Liver (tissue), 9 donors: ENCODE measurements around the gene CRADD. TPM values are rescaled to one million over a fixed set of nuclear protein-coding genes. Genes with fewer than 3 reads are reported as not detected.

ENCODE experiments used
- DNase-seq: peaks from one replicate; pipeline ENCODE4 v3.0.0-alpha.2; 2017; ENCODE audit warnings: low spot score
- H3K27ac ChIP-seq, 2 donors: one replicate each; pipeline ENCODE4 v1.7.0; 2013; ENCODE audit warnings: inconsistent platforms in 2 of 2, low read length in 2 of 2, control low read depth in 1 of 2, low read depth in 1 of 2, mild to moderate bottlenecking in 1 of 2
- H3K27me3 ChIP-seq, 4 donors: one replicate each; pipeline versions ENCODE4 v1.6.1 to v1.7.0; 2013; ENCODE audit warnings: low read length in 3 of 4, inconsistent platforms in 1 of 4, mild to moderate bottlenecking in 1 of 4, moderate library complexity in 1 of 4; ENCODE audit not compliant: control insufficient read depth in 4 of 4, insufficient read depth in 4 of 4
- H3K36me3 ChIP-seq, 4 donors: one replicate each; pipeline versions ENCODE4 v1.6.1 to v1.7.0; 2013; ENCODE audit warnings: low read length in 3 of 4, mild to moderate bottlenecking in 3 of 4, low read depth in 1 of 4, moderate library complexity in 1 of 4; ENCODE audit not compliant: control insufficient read depth in 4 of 4, insufficient read depth in 3 of 4
- H3K4me1 ChIP-seq, 4 donors: one replicate each; pipeline versions ENCODE4 v1.6.1 to v1.7.0; 2013; ENCODE audit warnings: low read length in 3 of 4, mild to moderate bottlenecking in 3 of 4, moderate library complexity in 1 of 4; ENCODE audit not compliant: control insufficient read depth in 4 of 4, insufficient read depth in 4 of 4
- H3K4me3 ChIP-seq, 3 donors: one replicate each; pipeline versions ENCODE4 v1.6.1 to v1.7.0; 2013; ENCODE audit warnings: low read length in 3 of 3, control low read depth in 1 of 3, low read depth in 1 of 3, mild to moderate bottlenecking in 1 of 3
- H3K9ac ChIP-seq, 2 donors: one replicate each; pipeline ENCODE4 v1.7.0; 2013; ENCODE audit warnings: low read length in 2 of 2, mild to moderate bottlenecking in 2 of 2, moderate library complexity in 2 of 2, control low read depth in 1 of 2, low read depth in 1 of 2
- H3K9me3 ChIP-seq, 4 donors: one replicate each; pipeline versions ENCODE4 v1.6.1 to v1.7.0; 2013; ENCODE audit warnings: low read length in 3 of 4; ENCODE audit not compliant: control insufficient read depth in 4 of 4
- EGR1 ChIP-seq, 2 donors: IDR thresholded peaks; 2 replicates each; pipeline ENCODE4 v1.6.1; 2016 to 2018; ENCODE audit warnings: antibody characterized with exemption in 2 of 2, low read depth in 2 of 2
- FOXA1 ChIP-seq: IDR thresholded peaks from 2 replicates; pipeline ENCODE4 v1.6.1; 2016; ENCODE audit warnings: antibody characterized with exemption
- FOXA2 ChIP-seq: IDR thresholded peaks from 2 replicates; pipeline ENCODE4 v1.6.1; 2016; ENCODE audit warnings: antibody characterized with exemption
- GABPA ChIP-seq, 2 donors: IDR thresholded peaks in 1 of 2; conservative IDR thresholded peaks in 1 of 2; 2 replicates each; pipeline ENCODE4 v1.6.1; 2016; ENCODE audit warnings: antibody characterized with exemption in 2 of 2, mild to moderate bottlenecking in 1 of 2, moderate library complexity in 1 of 2
- HNF4A ChIP-seq, 2 donors: conservative IDR thresholded peaks; 2 replicates each; pipeline ENCODE4 v1.6.1; 2016; ENCODE audit warnings: antibody characterized with exemption in 2 of 2, mild to moderate bottlenecking in 2 of 2
- JUND ChIP-seq, 2 donors: IDR thresholded peaks; 2 replicates each; pipeline ENCODE4 v1.6.1; 2016; ENCODE audit warnings: antibody characterized with exemption in 2 of 2
- RAD21 ChIP-seq, 2 donors: IDR thresholded peaks; 2 replicates each; pipeline ENCODE4 v1.6.1; 2016; ENCODE audit warnings: antibody characterized with exemption in 2 of 2, mild to moderate bottlenecking in 2 of 2
- SP1 ChIP-seq: IDR thresholded peaks from 2 replicates; pipeline ENCODE4 v1.6.1; 2018; ENCODE audit warnings: antibody characterized with exemption, mild to moderate bottlenecking
- TAF1 ChIP-seq: conservative IDR thresholded peaks from 2 replicates; pipeline ENCODE4 v1.6.1; 2016; ENCODE audit warnings: antibody characterized with exemption, mild to moderate bottlenecking
- YY1 ChIP-seq: IDR thresholded peaks from 2 replicates; pipeline ENCODE4 v1.6.1; 2016; ENCODE audit warnings: antibody characterized with exemption, mild to moderate bottlenecking
- WGBS: extraction: QIAGEN DNeasy Blood & Tissue Kit; methylation state at CpG from one replicate; pipeline ENCODE4 v1.1.7; 2013; 5-methylcytosine and 5-hydroxymethylcytosine counted together
- polyA plus RNA-seq, 2 donors: library from polyadenylated mRNA; stranded (reverse) in 1 of 2; unstranded in 1 of 2; fragments of 200-250 nt in 1 of 2; fragments of >200 nt in 1 of 2; fragmentation: Nextera tagmentation in 1 of 2; extraction: Ambion mirVana in 1 of 2; gene quantifications; one replicate each; pipeline versions ENCODE4 v1.2.1 to v1.2.3, GENCODE V29; 2013 to 2015
- total RNA-seq, 2 donors: library from RNA; depleted of rRNA; stranded (reverse); fragments of >200 nt; gene quantifications; one replicate each; pipeline ENCODE4 v1.2.3, GENCODE V29; 2014
- TF ChIP-seq, protein P1 (sequence below): IDR thresholded peaks from 2 replicates; pipeline ENCODE4 v1.6.1; 2016; ENCODE audit warnings: antibody characterized with exemption
- TF ChIP-seq, protein P2 (sequence below): IDR thresholded peaks from 2 replicates; pipeline ENCODE4 v1.6.1; 2016; ENCODE audit warnings: antibody characterized with exemption, mild to moderate bottlenecking
- TF ChIP-seq, protein P3 (sequence below): IDR thresholded peaks from 2 replicates; pipeline ENCODE4 v1.6.1; 2016; ENCODE audit warnings: antibody characterized with exemption
- TF ChIP-seq, protein P4 (sequence below): IDR thresholded peaks from 2 replicates; pipeline ENCODE4 v1.6.1; 2016; ENCODE audit warnings: antibody characterized with exemption
- donor health status: healthy.
- donor health status: healthy.
- donor health status: healthy.
- donor health status: healthy.
- donor health status: healthy.

The CRADD gene
- total and polyA plus RNA-seq, 4 donors = 19.4 to 48.9 (median 29.6) TPM

DNA sequence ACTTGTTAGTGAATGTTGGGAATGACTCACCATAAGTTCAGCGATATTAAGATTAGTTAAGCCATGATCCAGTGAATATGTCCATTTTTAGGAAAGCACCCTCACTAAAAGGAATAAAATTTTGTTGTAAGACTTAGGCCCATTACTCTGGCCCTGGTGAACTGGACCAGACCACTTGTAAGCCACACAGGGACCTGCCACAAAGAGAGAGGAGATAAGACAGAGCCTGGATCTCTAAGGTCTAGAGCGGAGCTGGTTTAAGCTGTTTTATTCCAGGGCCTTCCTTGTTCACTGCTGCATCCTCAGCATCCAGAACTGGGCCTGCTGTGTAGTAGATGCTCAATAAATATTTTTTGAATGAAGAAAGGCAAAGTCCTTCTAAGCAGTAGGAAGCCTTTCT is 79.1 kb downstream of the CRADD start:
- TF ChIP-seq RAD21 (IDR thresholded peaks at IDR 0.05) (no peak), FOXA1 (no peak), TAF1 (no peak), SP1 (no peak), YY1 (no peak), JUND (IDR thresholded peaks at IDR 0.05) (no peak), FOXA2 (no peak), GABPA (IDR thresholded peaks at IDR 0.05 in 1 of 2, conservative IDR thresholded peaks at IDR 0.05 in 1 of 2) (no peak), HNF4A (conservative IDR thresholded peaks at IDR 0.05) (no peak)
- TF ChIP-seq, protein P1, sequence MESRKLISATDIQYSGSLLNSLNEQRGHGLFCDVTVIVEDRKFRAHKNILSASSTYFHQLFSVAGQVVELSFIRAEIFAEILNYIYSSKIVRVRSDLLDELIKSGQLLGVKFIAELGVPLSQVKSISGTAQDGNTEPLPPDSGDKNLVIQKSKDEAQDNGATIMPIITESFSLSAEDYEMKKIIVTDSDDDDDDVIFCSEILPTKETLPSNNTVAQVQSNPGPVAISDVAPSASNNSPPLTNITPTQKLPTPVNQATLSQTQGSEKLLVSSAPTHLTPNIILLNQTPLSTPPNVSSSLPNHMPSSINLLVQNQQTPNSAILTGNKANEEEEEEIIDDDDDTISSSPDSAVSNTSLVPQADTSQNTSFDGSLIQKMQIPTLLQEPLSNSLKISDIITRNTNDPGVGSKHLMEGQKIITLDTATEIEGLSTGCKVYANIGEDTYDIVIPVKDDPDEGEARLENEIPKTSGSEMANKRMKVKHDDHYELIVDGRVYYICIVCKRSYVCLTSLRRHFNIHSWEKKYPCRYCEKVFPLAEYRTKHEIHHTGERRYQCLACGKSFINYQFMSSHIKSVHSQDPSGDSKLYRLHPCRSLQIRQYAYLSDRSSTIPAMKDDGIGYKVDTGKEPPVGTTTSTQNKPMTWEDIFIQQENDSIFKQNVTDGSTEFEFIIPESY = no peak
- TF ChIP-seq, protein P2, sequence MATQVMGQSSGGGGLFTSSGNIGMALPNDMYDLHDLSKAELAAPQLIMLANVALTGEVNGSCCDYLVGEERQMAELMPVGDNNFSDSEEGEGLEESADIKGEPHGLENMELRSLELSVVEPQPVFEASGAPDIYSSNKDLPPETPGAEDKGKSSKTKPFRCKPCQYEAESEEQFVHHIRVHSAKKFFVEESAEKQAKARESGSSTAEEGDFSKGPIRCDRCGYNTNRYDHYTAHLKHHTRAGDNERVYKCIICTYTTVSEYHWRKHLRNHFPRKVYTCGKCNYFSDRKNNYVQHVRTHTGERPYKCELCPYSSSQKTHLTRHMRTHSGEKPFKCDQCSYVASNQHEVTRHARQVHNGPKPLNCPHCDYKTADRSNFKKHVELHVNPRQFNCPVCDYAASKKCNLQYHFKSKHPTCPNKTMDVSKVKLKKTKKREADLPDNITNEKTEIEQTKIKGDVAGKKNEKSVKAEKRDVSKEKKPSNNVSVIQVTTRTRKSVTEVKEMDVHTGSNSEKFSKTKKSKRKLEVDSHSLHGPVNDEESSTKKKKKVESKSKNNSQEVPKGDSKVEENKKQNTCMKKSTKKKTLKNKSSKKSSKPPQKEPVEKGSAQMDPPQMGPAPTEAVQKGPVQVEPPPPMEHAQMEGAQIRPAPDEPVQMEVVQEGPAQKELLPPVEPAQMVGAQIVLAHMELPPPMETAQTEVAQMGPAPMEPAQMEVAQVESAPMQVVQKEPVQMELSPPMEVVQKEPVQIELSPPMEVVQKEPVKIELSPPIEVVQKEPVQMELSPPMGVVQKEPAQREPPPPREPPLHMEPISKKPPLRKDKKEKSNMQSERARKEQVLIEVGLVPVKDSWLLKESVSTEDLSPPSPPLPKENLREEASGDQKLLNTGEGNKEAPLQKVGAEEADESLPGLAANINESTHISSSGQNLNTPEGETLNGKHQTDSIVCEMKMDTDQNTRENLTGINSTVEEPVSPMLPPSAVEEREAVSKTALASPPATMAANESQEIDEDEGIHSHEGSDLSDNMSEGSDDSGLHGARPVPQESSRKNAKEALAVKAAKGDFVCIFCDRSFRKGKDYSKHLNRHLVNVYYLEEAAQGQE = no peak
- TF ChIP-seq, protein P3, sequence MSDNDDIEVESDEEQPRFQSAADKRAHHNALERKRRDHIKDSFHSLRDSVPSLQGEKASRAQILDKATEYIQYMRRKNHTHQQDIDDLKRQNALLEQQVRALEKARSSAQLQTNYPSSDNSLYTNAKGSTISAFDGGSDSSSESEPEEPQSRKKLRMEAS = no peak
- TF ChIP-seq, protein P4, sequence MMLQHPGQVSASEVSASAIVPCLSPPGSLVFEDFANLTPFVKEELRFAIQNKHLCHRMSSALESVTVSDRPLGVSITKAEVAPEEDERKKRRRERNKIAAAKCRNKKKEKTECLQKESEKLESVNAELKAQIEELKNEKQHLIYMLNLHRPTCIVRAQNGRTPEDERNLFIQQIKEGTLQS = no peak
- Histone ChIP-seq H3K36me3 (no peaks in the 10 kb centered on the region), H3K27ac (no peak overlapping the region), H3K9me3 (no peaks in the 10 kb centered on the region), H3K4me3 (no peak overlapping the region), H3K4me1 (peaks cover 0 to 22% (median 16%) of the 10 kb centered on the region in 4 donors), H3K27me3 (no peaks in the 10 kb centered on the region), H3K9ac (no peak overlapping the region)
- WGBS = 96% methylated on average over 2 of the region's 2 CpGs
- no peak for DNase-seq

DNA sequence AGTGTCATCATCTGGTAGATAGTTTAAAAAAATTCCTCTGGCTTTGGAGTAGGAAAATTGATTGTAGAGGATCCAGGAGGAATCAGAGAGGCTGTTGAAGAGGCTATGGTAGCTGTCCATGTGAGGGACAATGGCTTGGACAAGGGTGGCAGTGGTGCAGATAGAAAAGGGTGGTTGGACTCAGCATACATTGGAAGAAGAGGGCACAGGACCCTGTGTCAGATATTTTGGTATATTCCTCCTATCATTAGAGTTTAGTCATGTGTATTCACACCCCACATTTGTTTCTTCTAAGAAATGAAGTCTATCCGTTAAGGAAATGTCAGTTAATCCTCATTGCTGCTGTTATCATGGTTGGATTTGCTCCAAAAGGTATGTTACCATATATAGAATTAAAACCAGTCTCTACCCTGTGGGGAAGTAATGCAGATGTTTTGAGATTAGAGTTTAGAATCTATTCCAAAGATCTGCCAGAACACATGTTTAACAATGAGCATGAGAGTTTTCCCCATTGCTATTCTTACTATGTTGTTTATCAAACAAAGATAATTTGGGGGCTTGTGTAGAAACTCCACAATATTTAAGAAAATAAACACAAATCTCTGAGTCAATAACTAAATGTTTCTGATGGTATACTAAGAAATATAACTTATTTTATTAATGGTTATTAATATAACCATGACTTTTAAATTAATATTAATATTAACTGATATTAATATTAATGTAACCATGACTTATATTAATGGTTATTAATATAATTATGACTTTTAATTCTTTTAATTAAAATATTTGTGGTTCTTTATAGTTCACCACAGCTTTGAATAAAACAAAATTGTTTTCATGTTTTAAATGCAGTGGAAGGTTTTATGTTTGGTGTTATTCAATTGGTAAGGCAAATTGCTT is 80.9 kb downstream of the CRADD start:
- no peak overlapping the region for H3K27ac ChIP-seq
- no peak overlapping the region for H3K4me3 ChIP-seq
- WGBS = 81% methylated on average over 1 of the region's 1 CpG
- no peak for DNase-seq
- no peaks in the 10 kb centered on the region for H3K36me3 ChIP-seq
- H3K9me3 ChIP-seq = no peaks in the 10 kb centered on the region
- H3K4me1 ChIP-seq = peaks cover 0 to 26% (median 20%) of the 10 kb centered on the region in 4 donors
- H3K9ac ChIP-seq = no peak overlapping the region
- TF ChIP-seq EGR1 (IDR thresholded peaks at IDR 0.05; ENCODE audit: low read depth in 2 of 2) (no peak), FOXA2 (no peak)
- TF ChIP-seq, protein P2 = no peak
- H3K27me3 ChIP-seq = no peaks in the 10 kb centered on the region
